ENCODE data around the gene LAIR2.
A peak's percentile ranks its signal among the peaks of the same experiment; 100 is the strongest.

LAIR2 gene

GRCh38 chr19:54470991-54471782, 31.4 kb upstream of the LAIR2 start:
- H3K27me3 ChIP-seq (ENCODE audit: control insufficient read depth, insufficient read depth, low read length) = no peaks in the 10 kb centered on the region
- no peaks in the 10 kb centered on the region for H3K4me1 ChIP-seq (ENCODE audit: control insufficient read depth, insufficient read depth, low read length)
- H3K27ac ChIP-seq (ENCODE audit: low read depth, low read length) = peak overlapping the region; percentile 61
- peak overlapping the region; percentile 68 for H3K9ac ChIP-seq (ENCODE audit: low read length)
- peak overlapping the region; percentile 61 for H3K4me3 ChIP-seq (ENCODE audit: low read length)
- H3K36me3 ChIP-seq (ENCODE audit: control insufficient read depth, insufficient read depth, low read length) = no peaks in the 10 kb centered on the region

DNA sequence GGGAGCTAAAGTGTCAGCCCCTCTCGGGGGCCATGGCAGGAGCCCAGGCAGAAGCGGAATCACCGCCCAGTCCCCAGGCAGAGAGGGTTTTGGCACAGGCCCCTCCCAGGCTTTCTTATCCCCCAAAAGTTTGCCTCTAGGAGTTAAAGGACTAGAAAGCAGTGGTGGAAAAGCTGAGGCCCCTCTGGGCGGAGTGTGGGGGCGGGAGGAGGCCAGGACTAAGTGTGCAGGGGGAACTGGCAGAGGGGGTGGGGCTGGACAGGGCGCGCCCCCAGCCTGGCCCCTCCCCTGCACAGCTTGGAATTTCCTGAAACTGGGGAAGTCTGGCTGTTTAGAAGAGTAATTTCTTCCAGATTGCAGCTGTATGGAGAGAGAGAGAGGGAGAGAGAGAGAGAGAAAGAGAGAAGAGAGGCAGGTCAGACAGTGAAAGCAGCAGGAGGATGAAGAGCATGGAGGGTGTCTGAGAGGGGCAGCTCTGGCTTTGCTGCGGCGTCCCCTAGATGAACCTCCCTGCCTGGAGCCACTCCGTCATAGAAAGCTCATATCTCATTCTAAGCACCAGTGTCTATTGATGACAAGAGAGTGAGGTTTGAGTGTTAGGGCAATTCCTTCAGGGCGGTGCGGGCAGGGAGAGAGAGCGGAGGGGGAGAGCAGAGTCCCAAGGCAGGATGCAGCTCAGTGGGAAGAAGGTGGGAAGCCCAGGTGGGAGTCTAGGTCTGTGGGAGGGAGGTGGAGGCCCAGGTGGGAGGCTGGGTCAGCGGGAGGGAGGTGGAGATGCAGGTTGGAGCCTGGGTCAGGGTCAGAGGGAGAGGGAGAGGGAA, 29.4 kb upstream of the LAIR2 start, which contains the start of gene CDC42EP5:
TSS of gene CDC42EP5 (minus strand) at position 226 of the 821 bp plus-strand sequence. CDS start 7,749 bp downstream, outside the sequence.
- Histone ChIP-seq H3K36me3 (ENCODE audit: control insufficient read depth, insufficient read depth, low read length) (no peaks in the 10 kb centered on the region), H3K4me1 (ENCODE audit: control insufficient read depth, insufficient read depth, low read length) (no peaks in the 10 kb centered on the region), H3K27ac (ENCODE audit: low read depth, low read length) (peak within 1 kb of the TSS; percentile 61), H3K9ac (ENCODE audit: low read length) (peak within 1 kb of the TSS; percentile 68), H3K27me3 (ENCODE audit: control insufficient read depth, insufficient read depth, low read length) (no peaks in the 10 kb centered on the region), H3K4me3 (ENCODE audit: low read length) (peak within 1 kb of the TSS; percentile 47)

DNA sequence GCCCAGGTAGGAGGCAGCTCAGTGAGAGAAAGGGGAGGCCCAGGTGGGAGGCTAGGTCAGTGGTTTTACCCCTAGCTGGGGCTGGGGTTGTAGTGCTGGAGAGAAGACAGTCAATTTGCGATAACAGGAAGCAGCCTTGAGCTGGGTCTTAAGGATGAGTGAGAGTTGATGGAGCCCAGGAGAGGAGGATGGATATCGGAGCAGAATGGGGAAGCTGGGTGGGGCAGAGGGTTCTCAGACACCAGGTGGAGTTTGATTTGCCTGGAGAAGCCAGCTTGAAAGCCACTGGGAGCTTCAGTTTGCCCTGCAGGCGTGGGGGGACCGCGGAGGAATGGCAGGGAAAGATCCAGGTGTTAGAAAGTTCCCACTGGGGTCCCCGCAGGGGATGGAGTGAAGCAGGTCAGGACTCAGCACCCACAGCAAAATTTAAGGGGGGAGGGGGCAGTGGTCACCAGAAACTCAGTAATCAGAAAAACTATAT, 28.7 kb upstream of the LAIR2 start:
- no peaks in the 10 kb centered on the region for H3K27me3 ChIP-seq (ENCODE audit: control insufficient read depth, insufficient read depth, low read length)
- no peaks in the 10 kb centered on the region for H3K36me3 ChIP-seq (ENCODE audit: control insufficient read depth, insufficient read depth, low read length)
- no peaks in the 10 kb centered on the region for H3K4me1 ChIP-seq (ENCODE audit: control insufficient read depth, insufficient read depth, low read length)

GRCh38 chr19:54475706-54476105, 26.9 kb upstream of the LAIR2 start:
- H3K36me3 ChIP-seq (ENCODE audit: control insufficient read depth, insufficient read depth, low read length) = no peaks in the 10 kb centered on the region
- H3K27me3 ChIP-seq (ENCODE audit: control insufficient read depth, insufficient read depth, low read length) = no peaks in the 10 kb centered on the region
- H3K27ac ChIP-seq (ENCODE audit: low read depth, low read length) = no peak overlapping the region
- no peaks in the 10 kb centered on the region for H3K4me1 ChIP-seq (ENCODE audit: control insufficient read depth, insufficient read depth, low read length)
- no peak overlapping the region for H3K4me3 ChIP-seq (ENCODE audit: low read length)
- no peak overlapping the region for H3K9ac ChIP-seq (ENCODE audit: low read length)

More for the DNA sequence above, 28.7 kb upstream of the LAIR2 start:
- H3K27ac ChIP-seq (ENCODE audit: low read depth, low read length) = peak overlapping the region; percentile 46
- H3K4me3 ChIP-seq (ENCODE audit: low read length) = peak overlapping the region; percentile 47
- no peak overlapping the region for H3K9ac ChIP-seq (ENCODE audit: low read length)

DNA sequence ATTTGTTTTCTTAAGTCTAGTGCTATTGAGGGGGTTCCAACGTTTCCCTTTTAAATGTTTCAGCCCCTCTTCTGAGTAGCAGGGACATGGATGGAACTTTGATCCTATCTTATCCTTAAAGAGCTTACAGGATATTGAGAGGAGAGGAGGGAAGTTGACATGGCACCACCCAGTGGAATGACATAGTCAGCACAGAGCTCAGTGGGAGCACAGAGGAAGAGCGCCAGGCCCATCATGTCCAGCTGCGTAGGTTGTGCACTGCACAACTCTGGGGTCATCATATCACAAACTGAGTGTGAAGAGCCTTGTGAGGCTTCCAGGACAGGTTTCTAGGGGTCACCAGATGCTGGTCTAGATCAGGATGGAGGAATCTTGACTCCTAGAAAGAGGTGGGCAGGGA, 25.0 kb upstream of the LAIR2 start:
- Histone ChIP-seq H3K4me3 (ENCODE audit: low read length) (no peak overlapping the region), H3K4me1 (ENCODE audit: control insufficient read depth, insufficient read depth, low read length) (no peaks in the 10 kb centered on the region), H3K27me3 (ENCODE audit: control insufficient read depth, insufficient read depth, low read length) (no peaks in the 10 kb centered on the region), H3K27ac (ENCODE audit: low read depth, low read length) (no peak overlapping the region), H3K36me3 (ENCODE audit: control insufficient read depth, insufficient read depth, low read length) (no peaks in the 10 kb centered on the region), H3K9ac (ENCODE audit: low read length) (no peak overlapping the region)

GRCh38 chr19:54478677-54479266, 23.9 kb upstream of the LAIR2 start:
- Histone ChIP-seq H3K27ac (ENCODE audit: low read depth, low read length) (no peak overlapping the region), H3K9ac (ENCODE audit: low read length) (no peak overlapping the region), H3K4me3 (ENCODE audit: low read length) (no peak overlapping the region), H3K27me3 (ENCODE audit: control insufficient read depth, insufficient read depth, low read length) (no peaks in the 10 kb centered on the region), H3K36me3 (ENCODE audit: control insufficient read depth, insufficient read depth, low read length) (no peaks in the 10 kb centered on the region), H3K4me1 (ENCODE audit: control insufficient read depth, insufficient read depth, low read length) (no peaks in the 10 kb centered on the region)

GRCh38 chr19:54480051-54480450, 22.6 kb upstream of the LAIR2 start:
- Histone ChIP-seq H3K27ac (ENCODE audit: low read depth, low read length) (no peak overlapping the region), H3K27me3 (ENCODE audit: control insufficient read depth, insufficient read depth, low read length) (no peaks in the 10 kb centered on the region), H3K9ac (ENCODE audit: low read length) (no peak overlapping the region), H3K4me3 (ENCODE audit: low read length) (no peak overlapping the region), H3K36me3 (ENCODE audit: control insufficient read depth, insufficient read depth, low read length) (no peaks in the 10 kb centered on the region), H3K4me1 (ENCODE audit: control insufficient read depth, insufficient read depth, low read length) (no peaks in the 10 kb centered on the region)

- H3K27ac ChIP-seq (ENCODE audit: low read depth, low read length) = no peak overlapping the region
- H3K27me3 ChIP-seq (ENCODE audit: control insufficient read depth, insufficient read depth, low read length) = no peaks in the 10 kb centered on the region
- H3K4me3 ChIP-seq (ENCODE audit: low read length) = no peak overlapping the region
- H3K36me3 ChIP-seq (ENCODE audit: control insufficient read depth, insufficient read depth, low read length) = no peaks in the 10 kb centered on the region
- H3K9ac ChIP-seq (ENCODE audit: low read length) = no peak overlapping the region
- no peaks in the 10 kb centered on the region for H3K4me1 ChIP-seq (ENCODE audit: control insufficient read depth, insufficient read depth, low read length)
Observed at GRCh38 chr19:54481326-54481930, 21.2 kb upstream of the LAIR2 start.

GRCh38 chr19:54482889-54483288, 19.7 kb upstream of the LAIR2 start:
- no peaks in the 10 kb centered on the region for H3K36me3 ChIP-seq (ENCODE audit: control insufficient read depth, insufficient read depth, low read length)
- no peak overlapping the region for H3K4me3 ChIP-seq (ENCODE audit: low read length)
- H3K9ac ChIP-seq (ENCODE audit: low read length) = no peak overlapping the region
- no peak overlapping the region for H3K27ac ChIP-seq (ENCODE audit: low read depth, low read length)
- H3K27me3 ChIP-seq (ENCODE audit: control insufficient read depth, insufficient read depth, low read length) = no peaks in the 10 kb centered on the region
- H3K4me1 ChIP-seq (ENCODE audit: control insufficient read depth, insufficient read depth, low read length) = no peaks in the 10 kb centered on the region

DNA sequence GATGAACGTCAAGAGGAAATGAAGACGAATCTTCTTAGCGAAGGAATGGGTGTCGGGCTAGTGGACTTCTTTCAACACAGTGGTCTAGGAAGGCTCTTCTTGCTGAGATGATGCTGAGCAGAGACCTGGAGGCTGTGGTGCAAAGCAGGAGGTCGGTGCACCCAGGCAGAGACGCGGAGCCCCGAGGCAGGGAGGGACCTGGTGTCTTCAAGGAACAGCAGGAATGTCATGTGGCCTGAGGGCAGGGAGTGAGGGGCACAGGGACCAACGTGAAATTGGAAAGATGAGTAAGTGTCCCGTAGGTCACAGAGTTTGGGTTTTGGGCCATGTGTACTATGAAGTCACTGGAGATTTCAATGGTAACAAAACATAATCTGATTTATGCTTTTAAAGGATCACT, 18.2 kb upstream of the LAIR2 start:
- H3K4me1 ChIP-seq (ENCODE audit: control insufficient read depth, insufficient read depth, low read length) = no peaks in the 10 kb centered on the region
- no peaks in the 10 kb centered on the region for H3K27me3 ChIP-seq (ENCODE audit: control insufficient read depth, insufficient read depth, low read length)
- H3K27ac ChIP-seq (ENCODE audit: low read depth, low read length) = no peak overlapping the region
- H3K36me3 ChIP-seq (ENCODE audit: control insufficient read depth, insufficient read depth, low read length) = no peaks in the 10 kb centered on the region
- H3K4me3 ChIP-seq (ENCODE audit: low read length) = no peak overlapping the region
- no peak overlapping the region for H3K9ac ChIP-seq (ENCODE audit: low read length)

GRCh38 chr19:54485851-54486250, 16.8 kb upstream of the LAIR2 start:
- no peaks in the 10 kb centered on the region for H3K4me1 ChIP-seq (ENCODE audit: control insufficient read depth, insufficient read depth, low read length)
- no peaks in the 10 kb centered on the region for H3K27me3 ChIP-seq (ENCODE audit: control insufficient read depth, insufficient read depth, low read length)
- no peak overlapping the region for H3K4me3 ChIP-seq (ENCODE audit: low read length)
- H3K27ac ChIP-seq (ENCODE audit: low read depth, low read length) = no peak overlapping the region
- H3K36me3 ChIP-seq (ENCODE audit: control insufficient read depth, insufficient read depth, low read length) = no peaks in the 10 kb centered on the region
- no peak overlapping the region for H3K9ac ChIP-seq (ENCODE audit: low read length)

DNA sequence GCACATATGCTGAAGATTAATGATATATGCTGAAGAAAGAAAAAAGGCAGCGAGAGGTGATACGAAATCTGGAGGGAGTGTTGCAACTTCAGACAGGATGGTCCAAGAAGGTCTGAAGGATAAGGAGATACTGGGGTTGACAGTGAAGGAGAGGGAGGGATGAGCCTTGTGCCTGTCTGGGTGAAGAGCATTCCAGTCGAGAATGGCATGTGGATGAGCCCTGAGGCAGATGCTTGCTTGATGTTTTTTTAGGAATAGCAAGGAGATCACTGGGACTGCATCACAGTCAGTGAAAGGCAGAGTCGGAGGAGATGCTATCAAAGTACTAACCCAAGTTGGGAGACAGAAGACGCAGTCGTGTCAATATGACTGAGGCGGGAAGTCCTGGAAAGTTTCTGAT, 13.3 kb upstream of the LAIR2 start:
- Histone ChIP-seq H3K4me3 (ENCODE audit: low read length) (no peak overlapping the region), H3K27ac (ENCODE audit: low read depth, low read length) (no peak overlapping the region), H3K27me3 (ENCODE audit: control insufficient read depth, insufficient read depth, low read length) (no peaks in the 10 kb centered on the region), H3K4me1 (ENCODE audit: control insufficient read depth, insufficient read depth, low read length) (no peaks in the 10 kb centered on the region), H3K9ac (ENCODE audit: low read length) (no peak overlapping the region), H3K36me3 (ENCODE audit: control insufficient read depth, insufficient read depth, low read length) (no peaks in the 10 kb centered on the region)
